ENCODE results near the gene PRKRA.

The PRKRA gene

GRCh38 chr2:178450774-178451525, at the start of gene PRKRA, which contains the start of gene PJVK:
TSS of gene PRKRA (minus strand) at chr2:178451175. CDS start at chr2:178451030, 145 bp downstream.
TSS of gene PJVK (plus strand) at chr2:178451378. CDS start at chr2:178453410, 2,032 bp downstream.
- DNase-seq (ENCODE audit: low read depth, low spot score), result peak; percentile 78
- no peak for TF ChIP-seq CTCF (IDR thresholded peaks at IDR 0.05; ENCODE audit: insufficient read depth, low read length, missing control alignments)
- ChIA-PET CTCF (interaction anchor here (1.4 to 1.5 kb wide), 2 partner anchors 29 to 36 kb away, joined by 5 read pairs; partner anchors contain the start of gene PLEKHA3), POLR2A (interaction anchor here (0.6 to 1.3 kb wide), 6 partner anchors 10 to 218 kb away, joined by 3 to 9 read pairs (median 4); partner anchors contain the start of gene PLEKHA3)
- H3K4me3 ChIP-seq (ENCODE audit: low read depth, low read length), result peak within 1 kb of the TSS; percentile 94

GRCh38 chr2:178499640-178500039, 48.7 kb upstream of the PRKRA start:
- no peak for DNase-seq (ENCODE audit: low read depth, low spot score)
- POLR2A ChIA-PET, result no interaction called here
- CTCF ChIA-PET, result no interaction called here
- H3K4me3 ChIP-seq (ENCODE audit: low read depth, low read length), result no peak overlapping the region
- TF ChIP-seq CTCF (IDR thresholded peaks at IDR 0.05; ENCODE audit: insufficient read depth, low read length, missing control alignments), result no peak

- no peak for DNase-seq (ENCODE audit: low read depth, low spot score)
- no peak for TF ChIP-seq CTCF (IDR thresholded peaks at IDR 0.05; ENCODE audit: insufficient read depth, low read length, missing control alignments)
- POLR2A ChIA-PET, result no interaction called here
- H3K4me3 ChIP-seq (ENCODE audit: low read depth, low read length), result no peak overlapping the region
- CTCF ChIA-PET, result no interaction called here
Measured at GRCh38 chr2:178498137-178498536, 47.2 kb upstream of the PRKRA start.

GRCh38 chr2:178496049-178496448, 45.1 kb upstream of the PRKRA start:
- no peak overlapping the region for H3K4me3 ChIP-seq (ENCODE audit: low read depth, low read length)
- DNase-seq (ENCODE audit: low read depth, low spot score), result no peak
- ChIA-PET CTCF (no interaction called here), POLR2A (no interaction called here)
- no peak for TF ChIP-seq CTCF (IDR thresholded peaks at IDR 0.05; ENCODE audit: insufficient read depth, low read length, missing control alignments)

- DNase-seq (ENCODE audit: low read depth, low spot score), result no peak
- POLR2A ChIA-PET, result no interaction called here
- TF ChIP-seq CTCF (IDR thresholded peaks at IDR 0.05; ENCODE audit: insufficient read depth, low read length, missing control alignments), result no peak
- no peak overlapping the region for H3K4me3 ChIP-seq (ENCODE audit: low read depth, low read length)
- CTCF ChIA-PET, result interaction anchor here (0.5 kb wide), 1 partner anchor 33 kb away, joined by 3 read pairs; no protein-coding TSS in a partner anchor
Measured at GRCh38 chr2:178491612-178492011, 40.6 kb upstream of the PRKRA start.

- no peak overlapping the region for H3K4me3 ChIP-seq (ENCODE audit: low read depth, low read length)
- POLR2A ChIA-PET, result no interaction called here
- CTCF ChIA-PET, result no interaction called here
- DNase-seq (ENCODE audit: low read depth, low spot score), result no peak
- TF ChIP-seq CTCF (IDR thresholded peaks at IDR 0.05; ENCODE audit: insufficient read depth, low read length, missing control alignments), result no peak
Measured at GRCh38 chr2:178485356-178485755, 34.4 kb upstream of the PRKRA start.
